B cell (primary cell): ENCODE measurements around the gene TMEM108. TPM values are rescaled to one million over a fixed set of nuclear protein-coding genes. Genes with fewer than 3 reads are reported as not detected.

Experiments
- ATAC-seq: fragments of 200-7000 bp; cut with Tn5 transposase; one replicate; pipeline ENCODE4 v1.10.0; 2021; ENCODE audit warnings: low read depth, mild to moderate bottlenecking, moderate number of reproducible peaks, moderate library complexity
- CTCF ChIA-PET: fragments of 350-600 bp; sonication (Branson Sonifier 250); formaldehyde crosslinking; loops from one replicate; lab custom pipeline; 2021; ENCODE audit warnings: antibody characterized with exemption, inconsistent platforms; lab: Charles Lee
- POLR2A ChIA-PET: fragments of 350-600 bp; sonication (Branson Sonifier 250); formaldehyde crosslinking; loops from one replicate; lab custom pipeline; 2021; ENCODE audit warnings: antibody characterized with exemption; lab: Charles Lee
- DNase-seq: peaks from one replicate; pipeline ENCODE4 v3.0.0; 2013
- H2AFZ ChIP-seq: 2 replicates; pipeline ENCODE4 v1.6.1; 2012; ENCODE audit warnings: mild to moderate bottlenecking, low read depth, low read length; ENCODE audit not compliant: insufficient read depth, poor library complexity, severe bottlenecking
- H3K27ac ChIP-seq, 2 donors: 1 replicate in 1 of 2; 2 replicates in 1 of 2; pipeline ENCODE4 v1.5.1; 2012 to 2013; ENCODE audit warnings: low read length in 2 of 2, mild to moderate bottlenecking in 2 of 2, moderate library complexity in 1 of 2
- H3K27me3 ChIP-seq, 4 experiments: fragments of 200-600 bp in 1 of 4; sonication (generic) in 1 of 4; replicated peaks in 1 of 4; 1 replicate in 2 of 4; 2 replicates in 2 of 4; pipeline versions ENCODE4 v1.6.1 to v1.7.0; 2013 to 2016; ENCODE audit warnings: low read length in 3 of 4, mild to moderate bottlenecking in 2 of 4, mixed read lengths in 1 of 4, moderate library complexity in 1 of 4; ENCODE audit not compliant: insufficient read depth in 4 of 4, control insufficient read depth in 3 of 4; ENCODE audit errors: control extremely low read depth in 1 of 4
- H3K36me3 ChIP-seq, 2 experiments: replicated peaks in 1 of 2; 1 replicate in 1 of 2; 2 replicates in 1 of 2; pipeline versions ENCODE4 v1.6.1 to v1.7.1; 2013; ENCODE audit warnings: low read length in 1 of 2; ENCODE audit not compliant: insufficient read depth in 2 of 2, control insufficient read depth in 1 of 2; ENCODE audit errors: control extremely low read depth in 1 of 2, extremely low read depth in 1 of 2
- H3K4me1 ChIP-seq, 2 donors: fragments of 200-600 bp in 1 of 2; sonication (generic) in 1 of 2; 1 replicate in 1 of 2; 2 replicates in 1 of 2; pipeline versions ENCODE4 v1.5.1 to v1.6.1; 2013 to 2017; ENCODE audit warnings: low read length in 2 of 2; ENCODE audit not compliant: control insufficient read depth in 2 of 2, insufficient read depth in 2 of 2
- H3K4me2 ChIP-seq: replicated peaks from 2 replicates; pipeline ENCODE3; 2012; ENCODE audit warnings: mild to moderate bottlenecking, low read depth, low read length; ENCODE audit not compliant: poor library complexity, severe bottlenecking
- H3K4me3 ChIP-seq, 5 experiments: fragments of 200-600 bp in 1 of 5; sonication (generic) in 1 of 5; 1 replicate in 3 of 5; 2 replicates in 2 of 5; pipeline versions ENCODE4 v1.5.1 to v1.7.0; 2011 to 2016; ENCODE audit warnings: low read length in 4 of 5, mild to moderate bottlenecking in 4 of 5, low read depth in 2 of 5, control low read depth in 1 of 5, moderate library complexity in 1 of 5; ENCODE audit not compliant: insufficient read depth in 1 of 5; ENCODE audit errors: control extremely low read depth in 1 of 5, extremely low read depth in 1 of 5
- H3K79me2 ChIP-seq: fragments of 200-600 bp; sonication (generic); one replicate; pipeline ENCODE4 v1.6.0; 2016; ENCODE audit warnings: low read length; ENCODE audit not compliant: control insufficient read depth, insufficient read depth
- H3K9ac ChIP-seq: fragments of 200-600 bp; sonication (generic); 2 replicates; pipeline ENCODE4 v1.6.1; 2017; ENCODE audit warnings: mild to moderate bottlenecking, low read length, moderate library complexity
- H3K9me3 ChIP-seq, 3 donors: one replicate each; pipeline versions ENCODE4 v1.6.1 to v1.7.1; 2013; ENCODE audit warnings: low read length in 2 of 3; ENCODE audit not compliant: control insufficient read depth in 2 of 3, insufficient read depth in 1 of 3; ENCODE audit errors: control extremely low read depth in 1 of 3
- H4K20me1 ChIP-seq: 2 replicates; pipeline ENCODE4 v1.6.0; 2012; ENCODE audit warnings: mild to moderate bottlenecking, low read length; ENCODE audit not compliant: insufficient read depth, control insufficient read depth, poor library complexity, severe bottlenecking
- H3K27ac Mint-ChIP-seq: one replicate; pipeline ENCODE4 v1.8.0; 2021; ENCODE audit warnings: mixed read lengths
- H3K27me3 Mint-ChIP-seq: one replicate; pipeline ENCODE4 v1.8.0; 2021; ENCODE audit warnings: mixed read lengths
- H3K4me1 Mint-ChIP-seq: one replicate; pipeline ENCODE4 v1.8.0; 2021; ENCODE audit warnings: mixed read lengths
- H3K4me3 Mint-ChIP-seq: one replicate; pipeline ENCODE4 v1.8.0; 2021; ENCODE audit warnings: mixed read lengths
- H3K9me3 Mint-ChIP-seq: one replicate; pipeline ENCODE4 v1.8.0; 2022; ENCODE audit warnings: mixed read lengths; ENCODE audit not compliant: insufficient read depth
- CTCF ChIP-seq: fragments of 200-600 bp; IDR thresholded peaks from one replicate; pipeline ENCODE4 v1.8.0; 2022; ENCODE audit warnings: antibody characterized with exemption, mild to moderate bottlenecking
- EZH2 ChIP-seq: IDR thresholded peaks from 2 replicates; pipeline ENCODE4 v1.6.1; 2012; ENCODE audit warnings: borderline replicate concordance, low read depth, mild to moderate bottlenecking, moderate library complexity, low read length; ENCODE audit not compliant: insufficient read depth, poor library complexity, severe bottlenecking
- WGBS: methylation state at CpG from one replicate; pipeline ENCODE4 v1.1.5; 2013; ENCODE audit warnings: missing lambda C conversion rate; ENCODE audit not compliant: insufficient coverage; 5-methylcytosine and 5-hydroxymethylcytosine counted together
- intact Hi-C: fragments of 100-400 bp; cut with micrococcal nuclease; formaldehyde crosslinking; loops from one replicate; pipeline ENCODE4 v1.10.0; 2022
- polyA plus RNA-seq: library from polyadenylated mRNA; depleted of rRNA; stranded (reverse); fragments of >200 nt; gene quantifications from 2 replicates; pipeline ENCODE4 v1.2.3, GENCODE V29; 2012
- total RNA-seq, 2 donors: library from RNA; stranded (reverse); fragments of 120-200 nt in 1 of 2; gene quantifications; 1 replicate in 1 of 2; 2 replicates in 1 of 2; pipeline versions ENCODE4 v1.2.3 to v1.2.4, GENCODE V29; 2013 to 2022

TMEM108 gene
- total and polyA plus RNA-seq, 2 donors (not counting 1 experiment from before 2014, with no cell fraction given): not detected

DNA sequence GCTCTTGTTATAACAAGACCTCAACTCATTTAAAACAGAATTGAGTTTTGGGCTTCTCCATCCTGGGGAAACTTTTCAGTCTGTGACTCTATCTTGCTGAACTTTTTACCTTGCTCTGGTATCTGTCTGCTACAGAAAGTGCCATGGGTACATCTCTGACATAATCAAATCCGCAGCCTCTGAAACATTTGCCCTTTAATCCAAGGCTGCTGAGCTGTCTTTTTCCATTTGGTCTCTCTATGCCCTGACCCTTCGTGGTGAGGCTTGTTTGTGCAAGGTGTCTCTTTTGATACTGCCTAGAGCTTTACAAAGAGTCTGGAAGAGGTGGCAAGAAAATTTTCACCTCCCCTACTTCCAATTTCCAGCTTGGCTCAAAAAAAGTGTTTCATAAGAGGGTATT is 11.3 kb downstream of the TMEM108 start:
- Histone ChIP-seq H3K27me3 (peaks cover 0 to 2% (median 0%) of the 10 kb centered on the region in 4 experiments), H3K9ac (no peak overlapping the region), H3K4me3 (no peak overlapping the region), H3K4me2 (no peak overlapping the region), H2AFZ (no peak overlapping the region), H3K9me3 (no peaks in the 10 kb centered on the region), H3K79me2 (no peaks in the 10 kb centered on the region), H3K36me3 (no peaks in the 10 kb centered on the region), H3K4me1 (no peaks in the 10 kb centered on the region), H4K20me1 (no peaks in the 10 kb centered on the region), H3K27ac (no peak overlapping the region)
- H3K27me3 Mint-ChIP-seq: peaks cover 30% of the 10 kb centered on the region
- WGBS: 100% methylated on average over 1 of the region's 2 CpGs
- ATAC-seq: no peak
- H3K4me1 Mint-ChIP-seq: no peaks in the 10 kb centered on the region
- POLR2A ChIA-PET: no interaction called here
- no peak overlapping the region for H3K4me3 Mint-ChIP-seq
- intact Hi-C loops: no loop called here
- TF ChIP-seq CTCF (no peak), EZH2 (no peak)
- DNase-seq: no peak
- CTCF ChIA-PET: no interaction called here
- H3K27ac Mint-ChIP-seq: no peak overlapping the region
- no peaks in the 10 kb centered on the region for H3K9me3 Mint-ChIP-seq

GRCh38 chr3:133050891-133051290 is 12.7 kb downstream of the TMEM108 start:
- no peaks in the 10 kb centered on the region for H3K4me1 Mint-ChIP-seq

More at GRCh38 chr3:133050891-133051290, 12.7 kb downstream of the TMEM108 start:
- no peak overlapping the region for H3K27ac Mint-ChIP-seq
- H2AFZ ChIP-seq: no peak overlapping the region
- no peak for TF ChIP-seq EZH2
- ChIA-PET CTCF (no interaction called here), POLR2A (no interaction called here)
- H3K9ac ChIP-seq: no peak overlapping the region
- no peak for DNase-seq
- intact Hi-C loops: no loop called here
- H3K4me3 ChIP-seq: no peak overlapping the region
- no peaks in the 10 kb centered on the region for H4K20me1 ChIP-seq
- H3K4me3 Mint-ChIP-seq: no peak overlapping the region
- H3K4me1 ChIP-seq: no peaks in the 10 kb centered on the region
- no peak for ATAC-seq
- 100% methylated on average over 1 of the region's 2 CpGs for WGBS
- peaks cover 30% of the 10 kb centered on the region for H3K27me3 Mint-ChIP-seq
- H3K9me3 Mint-ChIP-seq: no peaks in the 10 kb centered on the region
- no peaks in the 10 kb centered on the region for H3K36me3 ChIP-seq
- no peaks in the 10 kb centered on the region for H3K79me2 ChIP-seq
- peaks cover 0 to 2% (median 0%) of the 10 kb centered on the region in 4 experiments for H3K27me3 ChIP-seq
- no peaks in the 10 kb centered on the region for H3K9me3 ChIP-seq
- no peak overlapping the region for H3K27ac ChIP-seq
- H3K4me2 ChIP-seq: no peak overlapping the region
